Endothelial cell (in vitro differentiated cells): Measurements from ENCODE around the gene UTF1. TPM values are rescaled to one million over a fixed set of nuclear protein-coding genes. Genes with fewer than 3 reads are reported as not detected.

Source experiments
- DNase-seq: peaks from one replicate; pipeline ENCODE4 v3.0.0; 2021; ENCODE audit warnings: low spot score
- H3K27ac Mint-ChIP-seq: one replicate; pipeline ENCODE4 v1.8.0; 2021; ENCODE audit warnings: mixed read lengths, inconsistent platforms; ENCODE audit not compliant: unreplicated experiment
- H3K27me3 Mint-ChIP-seq: one replicate; pipeline ENCODE4 v1.8.0; 2021; ENCODE audit warnings: mild to moderate bottlenecking, moderate library complexity, mixed read lengths, inconsistent platforms; ENCODE audit not compliant: unreplicated experiment
- H3K36me3 Mint-ChIP-seq: one replicate; pipeline ENCODE4 v1.8.0; 2021; ENCODE audit warnings: mild to moderate bottlenecking, low read depth, mixed read lengths, inconsistent platforms; ENCODE audit not compliant: unreplicated experiment
- H3K4me1 Mint-ChIP-seq: one replicate; pipeline ENCODE4 v1.8.0; 2021; ENCODE audit warnings: mild to moderate bottlenecking, mixed read lengths, inconsistent platforms; ENCODE audit not compliant: unreplicated experiment
- H3K4me3 Mint-ChIP-seq: one replicate; pipeline ENCODE4 v1.8.0; 2021; ENCODE audit warnings: mild to moderate bottlenecking, mixed read lengths, inconsistent platforms; ENCODE audit not compliant: unreplicated experiment
- H3K9me3 Mint-ChIP-seq: one replicate; pipeline ENCODE4 v1.8.0; 2021; ENCODE audit warnings: mixed read lengths, inconsistent platforms; ENCODE audit not compliant: unreplicated experiment
- CTCF ChIP-seq: fragments of 200-600 bp; sonication (generic); IDR thresholded peaks from one replicate; pipeline ENCODE4 v1.5.0; 2021; ENCODE audit warnings: antibody characterized with exemption; ENCODE audit not compliant: unreplicated experiment
- total RNA-seq: library from RNA; stranded (reverse); fragmentation: NEBNext Ultra II Directional; extraction: Animal tissue kit (Norgen Biotek cat#: 25700); gene quantifications from one replicate; pipeline ENCODE4 v1.2.1, GENCODE V29; 2021; ENCODE audit not compliant: unreplicated experiment

Gene UTF1
- total RNA-seq, 1 donor from 2014 or later: 0.38 TPM

GRCh38 chr10:133273534-133274143, 43.6 kb downstream of the UTF1 start:
- Mint-ChIP-seq H3K27me3 (no peaks in the 10 kb centered on the region), H3K36me3 (no peaks in the 10 kb centered on the region), H3K9me3 (no peaks in the 10 kb centered on the region), H3K4me1 (no peaks in the 10 kb centered on the region), H3K4me3 (no peak overlapping the region), H3K27ac (no peak overlapping the region)
- no peak for DNase-seq
- no peak for TF ChIP-seq CTCF

GRCh38 chr10:133274751-133275683, 45.0 kb downstream of the UTF1 start:
- no peak for TF ChIP-seq CTCF
- DNase-seq: no peak
- Mint-ChIP-seq H3K4me3 (no peak overlapping the region), H3K4me1 (no peaks in the 10 kb centered on the region), H3K27me3 (no peaks in the 10 kb centered on the region), H3K36me3 (no peaks in the 10 kb centered on the region), H3K9me3 (no peaks in the 10 kb centered on the region), H3K27ac (no peak overlapping the region)

- Mint-ChIP-seq H3K36me3 (no peaks in the 10 kb centered on the region), H3K9me3 (no peaks in the 10 kb centered on the region), H3K27ac (no peak overlapping the region), H3K27me3 (no peaks in the 10 kb centered on the region), H3K4me1 (no peaks in the 10 kb centered on the region), H3K4me3 (no peak overlapping the region)
- no peak for TF ChIP-seq CTCF
- no peak for DNase-seq
Observed at GRCh38 chr10:133275684-133276092, 45.7 kb downstream of the UTF1 start.

GRCh38 chr10:133276100-133276434, 46.0 kb downstream of the UTF1 start:
- Mint-ChIP-seq H3K4me3 (no peak overlapping the region), H3K4me1 (no peaks in the 10 kb centered on the region), H3K27me3 (no peaks in the 10 kb centered on the region), H3K27ac (no peak overlapping the region), H3K9me3 (no peaks in the 10 kb centered on the region), H3K36me3 (no peaks in the 10 kb centered on the region)
- no peak for TF ChIP-seq CTCF
- DNase-seq: no peak
